Activated CD4-positive, CD25-positive, alpha-beta regulatory T cell treated with anti-CD3 and anti-CD28 coated beads, Interleukin-2, amount 50 U/mL, for 16 hours (primary cell): ENCODE measurements around the gene C11orf58.

ENCODE experiments used
- DNase-seq: peaks from one replicate; pipeline ENCODE4 v3.0.0-alpha.2; 2020; ENCODE audit warnings: low read depth, low spot score

The C11orf58 gene

GRCh38 chr11:16801288-16801980 lies 63.0 kb downstream of the C11orf58 start:
- no peak for DNase-seq

GRCh38 chr11:16804104-16804947 lies 65.9 kb downstream of the C11orf58 start:
- no peak for DNase-seq

- no peak for DNase-seq
These were observed 67.5 kb downstream of the C11orf58 start for GRCh38 chr11:16805938-16806337.

- no peak for DNase-seq
These were observed 68.3 kb downstream of the C11orf58 start for GRCh38 chr11:16806791-16807190.

GRCh38 chr11:16807306-16807705 lies 68.9 kb downstream of the C11orf58 start:
- no peak for DNase-seq
